Rectal smooth muscle tissue (tissue), 1 donor: ENCODE data around the gene CCDC183.

Experiments used
- H3K27ac ChIP-seq: one replicate; pipeline ENCODE4 v1.7.0; 2013; ENCODE audit warnings: low read depth, low read length, inconsistent platforms
- H3K27me3 ChIP-seq: one replicate; pipeline ENCODE4 v1.7.0; 2013; ENCODE audit warnings: low read length; ENCODE audit not compliant: control insufficient read depth, insufficient read depth
- H3K36me3 ChIP-seq: one replicate; pipeline ENCODE4 v1.7.0; 2013; ENCODE audit warnings: low read length; ENCODE audit not compliant: control insufficient read depth, insufficient read depth
- H3K4me1 ChIP-seq: one replicate; pipeline ENCODE4 v1.7.0; 2013; ENCODE audit warnings: low read length; ENCODE audit not compliant: control insufficient read depth, insufficient read depth
- H3K4me3 ChIP-seq: one replicate; pipeline ENCODE4 v1.7.0; 2013; ENCODE audit warnings: low read length
- H3K9ac ChIP-seq: one replicate; pipeline ENCODE4 v1.7.0; 2013; ENCODE audit warnings: low read length

Gene CCDC183

DNA sequence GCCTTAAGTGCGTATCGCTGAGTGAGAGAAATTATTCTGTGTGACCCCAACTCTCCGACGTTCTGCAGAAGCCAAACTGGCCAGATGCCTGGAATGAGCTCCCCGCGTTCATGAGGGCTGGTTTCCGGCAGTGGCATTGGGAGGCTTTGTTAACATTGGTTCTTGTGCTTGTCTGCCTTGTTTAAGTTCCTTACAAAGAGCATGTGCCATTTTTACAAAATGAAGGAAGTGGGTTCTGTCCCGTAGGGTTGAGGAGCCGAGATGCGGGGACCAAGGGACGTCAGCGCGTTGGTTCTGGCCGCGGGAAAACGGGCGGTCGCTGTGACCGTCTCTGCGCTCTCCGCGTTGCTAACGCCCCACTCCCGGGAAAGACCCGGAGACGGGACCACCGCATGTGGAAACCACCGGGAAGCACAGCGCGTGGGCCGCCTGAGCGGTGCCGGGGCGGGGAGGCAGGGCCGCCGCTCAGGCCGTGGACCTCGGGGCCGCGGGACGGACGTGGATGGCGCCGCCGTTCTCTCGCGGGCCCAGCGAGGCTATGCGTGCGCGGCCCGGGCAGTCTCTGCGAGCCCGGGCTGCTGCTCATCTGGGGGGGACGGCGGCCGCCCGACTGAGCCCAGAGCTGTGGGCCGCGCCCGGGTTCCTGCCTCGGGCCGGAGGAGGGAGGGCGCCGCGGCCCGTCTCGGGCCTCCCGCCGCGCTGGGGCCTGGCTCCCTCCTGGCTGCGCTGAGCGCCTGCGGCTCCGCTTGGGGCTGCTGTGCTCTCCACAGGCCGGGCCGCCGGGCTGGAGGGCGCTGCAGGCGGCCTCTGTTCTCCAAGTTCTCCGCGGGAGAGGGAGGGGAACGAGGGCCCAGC lies 25.1 kb downstream of the CCDC183 start:
- Histone ChIP-seq H3K27ac (no peak overlapping the region), H3K4me3 (peak overlapping the region; percentile 10)

DNA sequence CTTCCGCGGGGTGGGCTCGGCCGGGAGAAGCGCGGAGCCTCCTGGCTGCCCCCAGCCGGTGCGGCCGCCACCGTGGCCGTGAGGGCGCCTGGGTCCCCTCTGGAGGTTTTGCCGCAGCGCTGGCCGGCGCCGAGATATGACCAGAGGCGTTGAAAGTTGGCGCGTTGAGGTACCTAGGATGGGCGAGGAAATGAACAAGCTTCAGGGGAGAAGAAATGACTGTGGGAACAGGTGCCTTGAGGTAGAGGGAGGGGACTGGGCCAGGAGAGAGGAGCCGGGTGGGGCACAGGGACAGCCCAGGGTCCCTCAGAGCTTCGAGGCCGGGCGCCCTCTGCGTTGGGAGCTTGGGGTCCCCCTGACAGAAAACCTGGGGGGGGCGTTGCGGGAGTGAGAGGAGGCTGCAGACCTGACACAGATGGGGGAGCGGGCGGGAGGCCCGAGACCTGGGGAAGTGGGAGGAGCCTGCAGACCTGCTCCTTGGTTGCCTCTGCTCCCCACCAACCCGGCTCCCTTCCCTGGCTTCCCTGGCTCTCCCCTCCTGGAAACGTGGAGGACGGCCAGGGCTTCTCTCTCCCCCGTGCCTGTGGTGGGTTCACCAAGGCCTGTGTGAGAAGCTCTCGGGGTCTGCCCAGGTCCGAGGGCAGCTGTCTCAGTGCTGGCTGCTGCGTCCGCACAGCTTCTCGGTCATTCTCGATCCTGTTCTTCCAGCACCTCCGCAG lies 25.8 kb downstream of the CCDC183 start:
- Histone ChIP-seq H3K27ac (no peak overlapping the region), H3K4me3 (peak overlapping the region; percentile 4), H3K4me1 (no peaks in the 10 kb centered on the region), H3K27me3 (no peaks in the 10 kb centered on the region), H3K9ac (no peak overlapping the region), H3K36me3 (peaks cover 15% of the 10 kb centered on the region)

More for the DNA sequence above, 25.1 kb downstream of the CCDC183 start:
- Histone ChIP-seq H3K9ac (no peak overlapping the region), H3K36me3 (peaks cover 13% of the 10 kb centered on the region), H3K27me3 (no peaks in the 10 kb centered on the region), H3K4me1 (no peaks in the 10 kb centered on the region)

DNA sequence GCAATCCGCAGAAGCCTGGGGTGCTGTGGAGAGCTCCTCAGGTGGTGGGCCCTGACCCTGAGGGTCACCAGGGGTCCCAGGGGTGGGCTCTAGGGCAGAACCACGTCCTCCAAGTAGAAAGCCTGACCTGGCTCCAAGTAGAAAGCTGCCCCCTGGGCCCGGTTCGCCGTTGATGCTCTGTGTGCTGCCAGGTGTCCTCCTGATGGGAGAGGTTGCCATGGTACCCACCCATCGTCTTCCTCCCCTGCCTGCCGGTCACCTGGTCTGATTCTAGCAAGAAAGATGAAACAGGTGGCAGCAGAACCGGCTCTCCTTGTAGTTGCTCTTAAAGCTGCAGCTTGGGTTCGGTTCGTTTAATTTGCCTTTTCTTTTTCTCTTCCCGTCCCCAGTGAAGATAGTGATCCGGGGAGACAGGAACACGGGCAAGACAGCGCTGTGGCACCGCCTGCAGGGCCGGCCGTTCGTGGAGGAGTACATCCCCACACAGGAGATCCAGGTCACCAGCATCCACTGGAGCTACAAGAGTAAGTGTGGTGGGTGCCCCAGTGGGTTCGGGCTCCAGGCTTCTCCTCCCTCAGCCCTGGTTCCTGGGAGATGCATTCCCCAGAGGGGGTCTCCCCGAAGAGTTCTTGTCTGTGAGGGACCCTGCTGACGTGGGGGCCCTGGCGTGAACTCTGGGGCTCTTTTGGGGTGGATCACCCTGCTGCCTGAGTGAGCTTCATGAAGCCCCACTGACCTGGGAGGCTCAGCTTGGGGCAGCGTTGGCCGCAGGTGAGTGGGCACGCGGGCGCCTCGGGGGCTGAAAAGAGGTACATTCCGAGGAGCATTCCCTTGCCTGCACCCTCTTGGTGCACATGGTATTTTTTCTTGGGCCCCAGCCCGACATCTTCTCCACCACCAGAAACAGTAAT lies 27.3 kb downstream of the CCDC183 start:
- Histone ChIP-seq H3K9ac (no peak overlapping the region), H3K27me3 (no peaks in the 10 kb centered on the region), H3K4me3 (no peak overlapping the region), H3K36me3 (peaks cover 17% of the 10 kb centered on the region), H3K4me1 (no peaks in the 10 kb centered on the region), H3K27ac (no peak overlapping the region)

DNA sequence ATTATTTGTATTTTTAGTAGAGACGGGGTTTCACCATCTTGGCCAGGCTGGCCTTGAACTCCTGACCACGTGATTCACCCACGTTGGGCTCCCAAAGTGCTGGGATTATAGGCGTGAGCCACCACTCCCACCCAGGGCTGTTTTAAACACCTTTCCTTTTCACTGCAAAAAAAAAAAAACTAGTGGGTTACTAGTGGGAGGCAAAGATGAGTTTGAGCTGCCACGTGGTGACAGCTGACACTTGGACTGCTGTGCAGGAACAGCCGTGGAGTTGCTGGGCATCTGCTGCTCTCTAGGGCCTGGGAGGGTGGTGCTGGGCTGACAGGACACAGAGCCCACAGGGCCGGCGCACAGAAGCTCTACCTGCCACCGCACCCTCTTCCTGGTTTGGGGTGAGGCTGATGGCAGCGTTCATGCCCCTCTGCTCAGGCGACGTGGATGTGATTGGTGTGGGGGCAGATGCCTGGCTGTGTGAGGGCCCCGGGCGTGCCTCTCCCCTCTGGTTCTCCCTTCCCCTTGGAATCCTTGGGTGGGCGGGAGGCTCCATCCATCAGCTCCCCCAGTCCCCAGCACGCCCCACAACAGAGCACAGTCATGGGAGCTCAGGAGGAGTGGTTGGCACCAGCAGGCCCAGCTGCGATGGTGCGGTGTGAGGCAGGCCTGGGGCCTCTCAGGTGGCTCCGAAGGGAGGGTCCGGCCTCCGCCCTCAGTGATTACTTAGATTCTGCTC lies 28.5 kb downstream of the CCDC183 start:
- Histone ChIP-seq H3K9ac (no peak overlapping the region), H3K4me1 (no peaks in the 10 kb centered on the region), H3K4me3 (no peak overlapping the region), H3K36me3 (peaks cover 22% of the 10 kb centered on the region), H3K27ac (no peak overlapping the region), H3K27me3 (no peaks in the 10 kb centered on the region)

DNA sequence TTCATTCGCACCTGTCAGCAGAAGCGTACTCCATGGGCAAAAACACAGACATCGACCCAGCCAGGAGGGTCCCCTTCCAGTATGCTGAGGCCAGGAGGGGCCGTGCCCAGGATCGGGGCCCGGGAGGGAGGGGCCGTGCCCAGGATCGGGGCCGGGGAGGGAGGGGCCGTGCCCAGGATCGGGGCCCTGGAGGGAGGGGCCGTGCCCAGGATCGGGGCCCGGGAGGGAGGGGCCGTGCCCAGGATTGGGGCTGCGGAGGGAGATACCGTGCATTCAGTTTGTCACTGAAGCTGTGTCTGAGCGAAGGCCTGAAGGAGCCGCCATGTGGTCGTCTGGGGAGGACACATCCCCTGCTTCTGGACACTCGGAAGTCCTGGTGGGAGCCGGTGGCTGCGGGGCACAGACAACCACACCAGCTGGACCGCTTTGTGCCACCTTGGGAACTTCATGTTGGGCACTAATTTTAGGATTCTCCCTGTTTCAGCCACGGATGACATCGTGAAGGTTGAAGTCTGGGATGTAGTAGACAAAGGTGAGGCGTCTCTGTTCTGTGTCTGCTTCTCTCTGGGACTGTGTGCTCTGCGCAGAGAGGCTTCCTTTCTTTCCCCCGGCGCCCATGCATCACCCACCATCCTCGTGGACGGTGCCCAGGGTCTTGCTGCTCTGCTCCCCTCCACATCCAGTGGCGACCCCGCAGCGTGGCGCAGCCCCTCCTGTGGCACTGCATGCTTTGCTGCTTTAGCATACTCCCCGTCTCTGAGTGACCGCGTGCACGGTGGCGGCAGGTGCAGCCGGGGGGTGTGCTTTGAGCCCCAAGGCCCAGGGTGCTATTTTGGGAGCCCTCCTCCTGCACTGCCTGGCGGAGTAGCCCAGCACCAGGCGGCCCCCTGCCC lies 29.4 kb downstream of the CCDC183 start:
- H3K36me3 ChIP-seq: peaks cover 28% of the 10 kb centered on the region
- no peaks in the 10 kb centered on the region for H3K4me1 ChIP-seq
- no peak overlapping the region for H3K4me3 ChIP-seq
- no peak overlapping the region for H3K9ac ChIP-seq
- no peak overlapping the region for H3K27ac ChIP-seq
- no peaks in the 10 kb centered on the region for H3K27me3 ChIP-seq

DNA sequence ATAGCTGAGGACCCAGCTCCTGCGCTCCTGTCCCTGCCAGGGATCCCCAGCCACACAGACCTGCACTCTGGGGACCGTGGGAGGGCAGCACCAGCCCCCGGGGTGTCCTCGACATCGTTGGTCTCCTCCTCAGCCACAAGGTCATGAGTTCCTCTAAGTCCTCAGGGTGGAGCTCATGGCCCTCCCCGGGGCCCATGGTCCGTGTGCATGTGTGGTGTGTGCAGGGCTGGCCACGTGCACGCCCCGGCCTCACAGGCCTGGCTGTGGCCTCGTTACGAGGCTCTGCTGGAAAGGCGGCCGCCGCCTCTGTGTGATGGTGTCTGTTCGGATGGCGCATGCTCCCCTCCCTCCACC lies 30.0 kb downstream of the CCDC183 start:
- H3K27me3 ChIP-seq: no peaks in the 10 kb centered on the region
- H3K27ac ChIP-seq: no peak overlapping the region
- H3K36me3 ChIP-seq: peaks cover 34% of the 10 kb centered on the region
- H3K9ac ChIP-seq: no peak overlapping the region
- H3K4me1 ChIP-seq: no peaks in the 10 kb centered on the region
- H3K4me3 ChIP-seq: no peak overlapping the region

DNA sequence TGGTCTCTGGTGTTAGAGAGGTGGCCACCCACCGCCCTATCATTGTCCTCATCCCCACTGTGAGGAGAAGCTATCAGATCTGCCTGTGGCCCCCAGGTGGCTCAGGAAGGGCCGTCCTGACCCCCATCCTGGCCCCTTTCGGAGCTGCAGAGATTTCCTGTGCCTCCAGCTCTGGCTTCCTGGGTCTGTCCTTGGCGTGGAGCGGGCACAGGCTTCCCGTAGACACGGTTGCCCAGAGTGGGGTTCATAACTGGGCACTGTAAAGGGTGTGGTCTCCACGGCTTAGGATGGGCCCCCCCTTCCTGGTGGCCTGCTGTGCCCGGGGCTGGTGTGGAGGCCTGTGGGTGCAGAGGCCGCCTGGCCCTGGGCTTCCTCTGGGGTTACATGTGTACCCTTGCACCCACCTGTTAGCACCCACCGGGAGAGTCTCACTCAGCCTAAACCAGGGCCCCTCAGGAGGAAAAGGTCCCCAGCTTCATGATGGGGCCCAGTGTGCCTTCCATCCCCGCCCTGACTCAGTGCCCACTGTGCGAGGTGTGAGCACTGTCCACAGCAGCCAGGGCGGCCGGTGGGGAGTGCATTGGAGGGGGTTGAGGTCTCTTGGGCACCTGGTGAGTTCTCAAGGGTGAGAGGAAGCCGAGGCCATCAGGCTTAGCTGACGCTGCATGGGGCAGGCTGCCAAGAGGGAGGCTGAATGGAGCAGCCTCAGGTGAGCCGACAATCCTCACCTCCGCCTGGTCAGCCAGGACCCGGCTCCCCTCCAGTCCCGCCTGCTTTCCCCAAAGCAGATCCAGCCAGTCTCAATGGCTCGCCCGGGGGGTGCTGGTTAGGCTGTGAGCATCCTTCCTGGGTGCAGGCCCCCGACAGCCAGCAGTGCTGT lies 30.8 kb downstream of the CCDC183 start:
- H3K4me3 ChIP-seq: no peak overlapping the region
- H3K36me3 ChIP-seq: peaks cover 36% of the 10 kb centered on the region
- H3K27me3 ChIP-seq: no peaks in the 10 kb centered on the region
- no peaks in the 10 kb centered on the region for H3K4me1 ChIP-seq
- no peak overlapping the region for H3K27ac ChIP-seq
- no peak overlapping the region for H3K9ac ChIP-seq

DNA sequence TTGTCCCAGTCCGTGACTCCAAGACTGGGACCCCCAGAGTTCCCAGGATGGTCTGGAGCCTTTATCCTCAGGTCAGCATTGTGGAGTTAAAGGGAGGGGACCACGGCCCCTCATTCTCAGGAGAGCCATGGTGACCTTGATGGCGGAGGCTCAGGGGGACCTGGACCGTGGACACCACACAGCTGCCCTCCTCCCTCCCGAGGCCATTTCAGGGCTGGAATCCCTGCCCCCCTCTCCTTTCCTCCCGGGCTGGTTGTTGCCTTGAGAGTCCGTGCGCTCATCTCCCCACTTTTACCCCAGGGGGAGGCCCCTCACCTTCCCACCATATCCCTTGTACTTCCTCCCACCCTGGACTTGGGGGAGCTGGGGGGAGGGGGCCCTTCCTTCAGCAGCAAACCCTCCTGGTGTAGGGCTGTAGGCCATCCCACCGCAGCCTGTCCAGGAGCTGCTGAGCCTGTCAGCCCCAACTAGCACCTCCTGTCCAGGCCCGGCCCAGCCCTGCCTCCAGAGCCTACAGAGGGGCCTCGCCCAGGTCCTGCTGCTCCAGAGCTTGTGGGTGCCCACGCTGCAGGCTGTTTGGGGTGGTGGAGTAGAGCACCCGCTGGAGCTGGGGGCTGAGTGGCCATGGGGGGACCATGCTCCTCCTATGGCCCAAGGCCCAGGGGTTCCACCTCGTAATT lies 31.8 kb downstream of the CCDC183 start:
- Histone ChIP-seq H3K27me3 (no peaks in the 10 kb centered on the region), H3K4me1 (no peaks in the 10 kb centered on the region), H3K4me3 (no peak overlapping the region), H3K9ac (no peak overlapping the region), H3K36me3 (peaks cover 44% of the 10 kb centered on the region), H3K27ac (no peak overlapping the region)

DNA sequence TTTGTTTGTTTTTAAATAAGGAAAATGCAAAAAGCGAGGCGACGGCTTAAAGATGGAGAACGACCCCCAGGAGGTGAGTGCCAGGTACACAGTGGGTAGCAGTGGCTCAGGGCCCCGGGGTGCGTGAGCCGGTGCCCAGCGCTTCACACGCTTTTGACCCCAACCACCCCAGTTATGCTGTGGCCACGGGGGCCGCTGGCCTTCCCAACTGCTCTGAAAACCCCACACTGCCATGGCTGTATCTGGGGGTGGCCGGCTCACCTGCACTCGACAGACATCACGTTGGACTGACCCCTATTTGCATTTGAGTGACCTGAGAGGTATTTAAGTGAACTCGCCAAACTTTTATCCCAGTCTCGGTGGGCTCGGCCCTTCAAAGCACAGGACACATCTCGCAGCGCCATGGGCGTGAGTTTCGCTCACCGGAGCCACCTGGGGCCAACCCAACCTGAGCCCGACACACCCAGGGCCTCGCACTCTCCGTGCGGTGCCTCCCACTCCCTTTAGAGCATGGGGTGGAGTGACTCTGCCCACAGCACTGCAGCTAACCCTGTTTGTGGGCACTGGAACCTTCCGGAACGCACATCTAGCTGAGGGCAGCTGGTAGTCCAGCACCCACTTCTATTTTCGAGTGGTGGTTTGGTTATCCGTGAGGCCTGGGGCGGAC lies 32.5 kb downstream of the CCDC183 start:
- Histone ChIP-seq H3K36me3 (peaks cover 45% of the 10 kb centered on the region), H3K27ac (no peak overlapping the region), H3K4me3 (no peak overlapping the region)

DNA sequence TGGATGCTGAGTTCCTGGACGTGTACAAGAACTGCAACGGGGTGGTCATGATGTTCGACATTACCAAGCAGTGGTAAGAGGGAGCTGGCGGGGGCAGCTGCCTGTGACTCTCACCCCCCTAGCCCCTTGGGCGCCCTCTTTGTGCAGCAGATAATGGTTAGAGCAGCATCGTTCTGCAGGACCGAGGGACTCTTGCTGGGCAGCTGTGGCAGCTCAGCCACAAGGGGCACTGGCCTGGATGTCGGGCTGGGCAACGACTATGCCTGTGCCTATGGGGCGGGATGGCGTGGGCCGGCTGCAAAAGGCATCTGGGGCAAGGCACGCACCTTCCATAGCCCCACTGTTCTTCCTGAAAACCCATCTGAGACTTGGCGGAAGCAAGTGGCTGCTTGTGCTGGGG lies 33.3 kb downstream of the CCDC183 start:
- Histone ChIP-seq H3K4me1 (no peaks in the 10 kb centered on the region), H3K36me3 (peaks cover 45% of the 10 kb centered on the region), H3K4me3 (no peak overlapping the region), H3K9ac (no peak overlapping the region), H3K27ac (no peak overlapping the region), H3K27me3 (no peaks in the 10 kb centered on the region)

More for the DNA sequence above, 32.5 kb downstream of the CCDC183 start:
- Histone ChIP-seq H3K9ac (no peak overlapping the region), H3K4me1 (no peaks in the 10 kb centered on the region), H3K27me3 (no peaks in the 10 kb centered on the region)
